ENCODE measurements around the gene PTPRF.
"Not testable (repeated sequence)": the region's sequence is repeated elsewhere in the genome, so short reads cannot be mapped to it uniquely, and the experiment has no call there.

The PTPRF gene

DNA sequence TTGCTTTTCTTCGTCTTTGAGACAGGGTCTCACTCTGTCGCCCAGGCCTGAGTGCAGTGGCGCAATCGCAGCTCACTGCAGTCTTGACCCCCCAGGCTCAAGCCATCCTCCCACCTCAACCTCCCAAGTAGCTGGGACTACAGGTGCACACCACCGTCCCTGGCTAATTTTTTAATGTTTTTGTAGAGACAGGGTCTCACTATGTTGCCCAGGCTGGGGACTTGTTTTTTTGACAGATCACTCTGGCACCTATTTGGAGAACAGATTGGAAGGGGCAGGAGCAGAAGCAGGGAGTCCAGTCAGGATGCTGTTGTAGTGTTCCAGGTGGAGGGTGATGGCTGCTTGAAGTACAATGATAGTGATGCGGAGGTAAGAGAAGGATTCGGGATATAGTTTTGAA, 106.6 kb downstream of the PTPRF start:
- H3K4me2 ChIP-seq (ENCODE audit: low read length), result no peak overlapping the region
- H3K4me1 ChIP-seq (ENCODE audit: low read length), result no peaks in the 10 kb centered on the region
- H3K9me3 ChIP-seq (ENCODE audit: insufficient read depth, low read length), result no peaks in the 10 kb centered on the region
- no peaks in the 10 kb centered on the region for H3K79me2 ChIP-seq (ENCODE audit: low read length)
- H2AFZ ChIP-seq (ENCODE audit: low read depth, low read length), result no peak overlapping the region
- no peak overlapping the region for H3K4me3 ChIP-seq (ENCODE audit: low read length)
- TF ChIP-seq, protein P1, sequence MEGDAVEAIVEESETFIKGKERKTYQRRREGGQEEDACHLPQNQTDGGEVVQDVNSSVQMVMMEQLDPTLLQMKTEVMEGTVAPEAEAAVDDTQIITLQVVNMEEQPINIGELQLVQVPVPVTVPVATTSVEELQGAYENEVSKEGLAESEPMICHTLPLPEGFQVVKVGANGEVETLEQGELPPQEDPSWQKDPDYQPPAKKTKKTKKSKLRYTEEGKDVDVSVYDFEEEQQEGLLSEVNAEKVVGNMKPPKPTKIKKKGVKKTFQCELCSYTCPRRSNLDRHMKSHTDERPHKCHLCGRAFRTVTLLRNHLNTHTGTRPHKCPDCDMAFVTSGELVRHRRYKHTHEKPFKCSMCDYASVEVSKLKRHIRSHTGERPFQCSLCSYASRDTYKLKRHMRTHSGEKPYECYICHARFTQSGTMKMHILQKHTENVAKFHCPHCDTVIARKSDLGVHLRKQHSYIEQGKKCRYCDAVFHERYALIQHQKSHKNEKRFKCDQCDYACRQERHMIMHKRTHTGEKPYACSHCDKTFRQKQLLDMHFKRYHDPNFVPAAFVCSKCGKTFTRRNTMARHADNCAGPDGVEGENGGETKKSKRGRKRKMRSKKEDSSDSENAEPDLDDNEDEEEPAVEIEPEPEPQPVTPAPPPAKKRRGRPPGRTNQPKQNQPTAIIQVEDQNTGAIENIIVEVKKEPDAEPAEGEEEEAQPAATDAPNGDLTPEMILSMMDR (IDR thresholded peaks at IDR 0.05; ENCODE audit: low read depth, low read length), result no peak
- TF ChIP-seq EZH2phosphoT487 (IDR thresholded peaks at IDR 0.05; ENCODE audit: low read depth), result no peak
- H3K27ac ChIP-seq (ENCODE audit: low read length), result no peak overlapping the region
- no peak overlapping the region for H3K9ac ChIP-seq (ENCODE audit: low read length)
- no peaks in the 10 kb centered on the region for H3K27me3 ChIP-seq (ENCODE audit: low read depth, low read length)
- H3K36me3 ChIP-seq (replicated peaks; ENCODE audit: low read depth, low read length), result no peaks in the 10 kb centered on the region
- H4K20me1 ChIP-seq (ENCODE audit: insufficient read depth, low read length), result no peaks in the 10 kb centered on the region

DNA sequence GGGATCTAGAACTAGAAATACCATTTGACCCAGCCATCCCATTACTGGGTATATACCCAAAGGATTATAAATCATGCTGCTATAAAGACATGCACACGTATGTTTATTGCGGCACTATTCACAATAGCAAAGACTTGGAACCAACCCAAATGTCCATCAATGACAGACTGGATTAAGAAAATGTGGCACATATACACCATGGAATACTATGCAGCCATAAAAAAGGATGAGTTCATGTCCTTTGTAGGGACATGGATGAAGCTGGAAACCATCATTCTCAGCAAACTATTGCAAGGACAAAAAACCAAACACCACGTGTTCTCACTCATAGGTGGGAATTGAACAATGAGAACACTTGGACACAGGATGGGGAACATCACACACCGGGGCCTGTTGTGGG, 107.7 kb downstream of the PTPRF start:
- H3K9ac ChIP-seq (ENCODE audit: low read length); H3K4me1 ChIP-seq (ENCODE audit: low read length); H3K27me3 ChIP-seq (ENCODE audit: low read depth, low read length); H3K27ac ChIP-seq (ENCODE audit: low read length); H3K4me3 ChIP-seq (ENCODE audit: low read length); H3K79me2 ChIP-seq (ENCODE audit: low read length); H3K9me3 ChIP-seq (ENCODE audit: insufficient read depth, low read length); H2AFZ ChIP-seq (ENCODE audit: low read depth, low read length); H3K4me2 ChIP-seq (ENCODE audit: low read length); H4K20me1 ChIP-seq (ENCODE audit: insufficient read depth, low read length); H3K36me3 ChIP-seq (replicated peaks; ENCODE audit: low read depth, low read length): not testable (repeated sequence)

DNA sequence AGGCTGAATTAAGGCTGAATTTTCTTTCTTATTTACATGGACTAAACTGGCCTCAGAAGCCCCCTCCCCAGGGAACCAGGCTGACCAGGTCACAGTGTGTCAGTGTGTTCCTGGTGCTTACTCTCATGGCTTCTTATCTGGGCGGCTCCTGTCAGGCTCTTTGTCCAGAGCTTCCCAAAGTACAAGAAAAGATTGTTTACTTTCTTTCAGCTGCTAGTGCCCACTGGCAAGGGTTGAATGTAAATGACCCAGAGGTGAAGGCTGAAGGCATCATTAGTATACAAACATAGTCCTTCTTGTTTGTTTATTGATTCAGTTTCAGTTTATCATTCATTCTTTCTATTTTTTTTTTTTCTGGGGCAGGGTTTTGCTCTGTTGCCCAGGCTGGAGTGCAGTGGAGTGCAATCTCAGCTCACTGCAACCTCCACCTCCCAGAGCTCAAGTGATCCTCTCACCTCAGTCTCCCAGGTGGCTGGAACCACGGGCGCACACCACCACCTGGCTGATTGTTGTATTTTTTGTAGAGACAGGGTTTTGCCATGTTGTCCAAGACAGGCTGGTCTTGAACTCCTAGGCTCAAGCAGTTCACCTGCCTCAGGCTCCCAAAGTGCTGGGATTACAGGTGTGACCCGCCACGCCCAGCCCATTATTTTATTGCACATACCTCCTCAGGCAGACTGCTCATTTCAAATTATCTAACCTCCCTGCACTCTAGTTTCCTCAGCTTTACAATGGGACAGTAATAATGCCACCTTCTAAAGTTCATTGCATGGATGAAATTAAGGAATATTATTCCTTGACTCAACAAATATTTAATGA, 109.5 kb downstream of the PTPRF start:
- Histone ChIP-seq H3K9me3 (ENCODE audit: insufficient read depth, low read length) (no peaks in the 10 kb centered on the region), H3K27me3 (ENCODE audit: low read depth, low read length) (no peaks in the 10 kb centered on the region), H3K79me2 (ENCODE audit: low read length) (no peaks in the 10 kb centered on the region), H3K9ac (ENCODE audit: low read length) (no peak overlapping the region), H2AFZ (ENCODE audit: low read depth, low read length) (no peak overlapping the region), H3K4me1 (ENCODE audit: low read length) (no peaks in the 10 kb centered on the region), H3K27ac (ENCODE audit: low read length) (no peak overlapping the region), H3K4me3 (ENCODE audit: low read length) (no peak overlapping the region), H3K4me2 (ENCODE audit: low read length) (no peak overlapping the region), H3K36me3 (replicated peaks; ENCODE audit: low read depth, low read length) (no peaks in the 10 kb centered on the region), H4K20me1 (ENCODE audit: insufficient read depth, low read length) (no peaks in the 10 kb centered on the region)
- TF ChIP-seq, protein P1 (IDR thresholded peaks at IDR 0.05; ENCODE audit: low read depth, low read length), result no peak
- no peak for TF ChIP-seq EZH2phosphoT487 (IDR thresholded peaks at IDR 0.05; ENCODE audit: low read depth)

DNA sequence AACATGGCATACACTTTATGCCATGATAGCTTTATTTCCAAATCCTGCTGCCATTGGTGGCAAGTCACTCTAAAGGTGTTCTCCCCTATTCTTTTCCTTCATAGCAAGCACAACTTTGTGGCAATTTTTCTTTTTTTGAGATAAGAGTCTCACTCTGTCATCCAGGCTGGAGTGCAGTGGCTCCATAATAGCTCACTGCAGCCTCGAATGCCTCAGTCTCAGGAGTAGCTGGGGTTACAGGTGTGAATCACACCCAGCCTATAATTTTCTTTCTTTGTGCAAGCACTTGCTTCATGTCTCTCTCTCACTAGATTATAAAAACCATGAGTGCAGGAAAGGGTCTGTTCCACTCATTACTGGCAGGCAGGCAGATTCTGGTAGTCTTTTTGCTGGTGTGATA, 113.9 kb downstream of the PTPRF start:
- H3K4me2 ChIP-seq (ENCODE audit: low read length), result no peak overlapping the region
- no peak overlapping the region for H3K4me3 ChIP-seq (ENCODE audit: low read length)
- TF ChIP-seq EZH2phosphoT487 (IDR thresholded peaks at IDR 0.05; ENCODE audit: low read depth), result no peak
- TF ChIP-seq, protein P1 (IDR thresholded peaks at IDR 0.05; ENCODE audit: low read depth, low read length), result no peak
- no peak overlapping the region for H3K27ac ChIP-seq (ENCODE audit: low read length)
- no peaks in the 10 kb centered on the region for H3K4me1 ChIP-seq (ENCODE audit: low read length)
- no peaks in the 10 kb centered on the region for H3K27me3 ChIP-seq (ENCODE audit: low read depth, low read length)
- H3K79me2 ChIP-seq (ENCODE audit: low read length), result no peaks in the 10 kb centered on the region
- H3K9me3 ChIP-seq (ENCODE audit: insufficient read depth, low read length), result no peaks in the 10 kb centered on the region
- no peaks in the 10 kb centered on the region for H3K36me3 ChIP-seq (replicated peaks; ENCODE audit: low read depth, low read length)
- H4K20me1 ChIP-seq (ENCODE audit: insufficient read depth, low read length), result no peaks in the 10 kb centered on the region
- H2AFZ ChIP-seq (ENCODE audit: low read depth, low read length), result no peak overlapping the region
- no peak overlapping the region for H3K9ac ChIP-seq (ENCODE audit: low read length)

Data from OCI-LY3 (cell line).